ENCODE data around the gene PRAMEF1. TPM values are rescaled to one million over a fixed set of nuclear protein-coding genes. Genes with fewer than 3 reads are reported as not detected.

The PRAMEF1 gene
- total and polyA plus RNA-seq, 2 of the 4 experiments (the other 2 are of a cell fraction): not detected

GRCh38 chr1:12762766-12763165, 28.4 kb upstream of the PRAMEF1 start:
- no peak for TF ChIP-seq NFE2L2 (IDR thresholded peaks at IDR 0.05; ENCODE audit: low read depth, low read length)
- TF ChIP-seq USF2 (IDR thresholded peaks at IDR 0.05; ENCODE audit: low read depth, low read length): no peak
- dilution Hi-C loops (cut with HindIII; ENCODE audit: low sequenced_read_pairs, unreplicated experiment): no loop called here
- no peak overlapping the region for H3K56ac ChIP-seq (ENCODE audit: extremely low read depth, insufficient read depth, low read length)
- no peak overlapping the region for H3K4me3 ChIP-seq (ENCODE audit: insufficient read depth, low read depth, low read length)
- H3K4ac ChIP-seq (ENCODE audit: low read depth, low read length): no peak overlapping the region
- no peak overlapping the region for H3K23ac ChIP-seq (ENCODE audit: low read depth, low read length)
- DNase-seq (no peak), ATAC-seq (ENCODE audit: low read depth) (no peak)
- no peak overlapping the region for H2BK15ac ChIP-seq (ENCODE audit: low read depth, low read length)
- no peak overlapping the region for H2AFZ ChIP-seq (replicated peaks; ENCODE audit: low read length, poor library complexity)
- no peaks in the 10 kb centered on the region for H3K4me1 ChIP-seq (ENCODE audit: control insufficient read depth, insufficient read depth, low read length)
- no peak overlapping the region for H4K8ac ChIP-seq (ENCODE audit: low read depth in 2 of 2, low read length in 2 of 2)
- intact Hi-C loops (cut with micrococcal nuclease): no loop called here
- BruUV-seq (replicated peaks): no TSS peak
- H2AK5ac ChIP-seq (ENCODE audit: low read depth, low read length): no peak overlapping the region
- H2BK120ac ChIP-seq (ENCODE audit: low read depth, low read length): no peak overlapping the region
- H2AK9ac ChIP-seq (replicated peaks; ENCODE audit: low read depth, low read length, poor library complexity): no peak overlapping the region
- H3K18ac ChIP-seq (ENCODE audit: low read depth, low read length): no peak overlapping the region
- H3K4me2 ChIP-seq (ENCODE audit: low read depth, low read length): no peak overlapping the region
- no peaks in the 10 kb centered on the region for H3K9me1 ChIP-seq (ENCODE audit: insufficient read depth, low read length)
- POLR2A ChIA-PET (ENCODE audit: unreplicated experiment): no interaction called here
- no peaks in the 10 kb centered on the region for H3K36me3 ChIP-seq (ENCODE audit: control insufficient read depth, insufficient read depth, low read length)
- in situ Hi-C loops (cut with MboI; ENCODE audit: low sequenced_read_pairs): no loop called here
- no peak overlapping the region for H2BK20ac ChIP-seq (ENCODE audit: low read depth, low read length)
- no peak overlapping the region for H3K27ac ChIP-seq (ENCODE audit: insufficient read depth, low read length)
- 48% methylated on average over 3 of the region's 7 CpGs; no CpG with 5 or more reads in 1 of the 2 experiments for WGBS, 2 experiments (ENCODE audit: extremely low coverage in 2 of 2, insufficient read length in 1 of 2)
- no peaks in the 10 kb centered on the region for H4K20me1 ChIP-seq (ENCODE audit: insufficient read depth, low read length)
- H3K9ac ChIP-seq (ENCODE audit: low read depth, low read length): no peak overlapping the region
- H3K79me1 ChIP-seq (ENCODE audit: low read depth in 1 of 2, low read length in 2 of 2): no peaks in the 10 kb centered on the region
- CTCF ChIA-PET: interaction anchor here (0.8 kb wide), 1 partner anchor 8 kb away, joined by 3 read pairs; no protein-coding TSS in a partner anchor
- H3K9me3 ChIP-seq (ENCODE audit: control insufficient read depth, insufficient read depth, low read length): peaks cover 23% of the 10 kb centered on the region
- H2BK5ac ChIP-seq (ENCODE audit: low read depth, low read length, poor library complexity, severe bottlenecking): no peak overlapping the region
- no peak overlapping the region for H3K14ac ChIP-seq (replicated peaks; ENCODE audit: low read depth, low read length)
- no peak overlapping the region for H4K91ac ChIP-seq (ENCODE audit: insufficient read depth, low read depth, low read length)
- no peaks in the 10 kb centered on the region for H3K27me3 ChIP-seq (ENCODE audit: control insufficient read depth, insufficient read depth, low read length)
- no peak overlapping the region for H4K5ac ChIP-seq (ENCODE audit: low read depth, low read length)

All from IMR-90 (cell line).